A549 (cell line): ENCODE results near the gene SAMD7.

ENCODE experiments used
- BHLHE40 ChIP-seq: IDR thresholded peaks from 2 replicates; pipeline ENCODE4 v1.6.1; 2012; ENCODE audit warnings: low read depth, low read length, inconsistent platforms
- CEBPB ChIP-seq, 2 experiments: fragments of >200 bp in 1 of 2; sonication (Bioruptor Twin) in 1 of 2; formaldehyde crosslinking in 1 of 2; IDR thresholded peaks; 2 replicates each; pipeline ENCODE4 v1.6.1; 2012 to 2016
- MAFK ChIP-seq: fragments of 450-650 bp; IDR thresholded peaks from 2 replicates; pipeline ENCODE4 v1.6.1; 2014; ENCODE audit not compliant: partially characterized antibody
- POLR2A ChIP-seq: IDR thresholded peaks from 2 replicates; pipeline ENCODE4 v1.6.1; 2012; ENCODE audit warnings: mild to moderate bottlenecking, low read length
- POLR2AphosphoS2 ChIP-seq: conservative IDR thresholded peaks from 2 replicates; pipeline ENCODE4 v1.6.1; 2012; ENCODE audit warnings: low read length, improper control_type of control experiment, inconsistent platforms
- RAD21 ChIP-seq, 2 experiments: fragments of >200 bp in 1 of 2; sonication (Bioruptor Twin) in 1 of 2; formaldehyde crosslinking in 1 of 2; IDR thresholded peaks in 1 of 2; conservative IDR thresholded peaks in 1 of 2; 2 replicates in 1 of 2; 3 replicates in 1 of 2; pipeline ENCODE4 v1.6.1; 2012 to 2018; ENCODE audit warnings: inconsistent platforms in 1 of 2
- REST ChIP-seq: fragments of 200-600 bp; sonication (generic); IDR thresholded peaks from 2 replicates; pipeline ENCODE4 v1.6.1; 2016; ENCODE audit warnings: antibody characterized with exemption, mild to moderate bottlenecking, moderate library complexity
- TF ChIP-seq, protein P1 (sequence below): IDR thresholded peaks from 2 replicates; pipeline ENCODE4 v1.6.1; 2012
- TF ChIP-seq, protein P2 (sequence below): fragments of >200 bp; sonication (Bioruptor Twin); formaldehyde crosslinking; IDR thresholded peaks from 3 replicates; pipeline ENCODE4 v1.5.1; 2016
- TF ChIP-seq, protein P3 (sequence below): fragments of 450-650 bp; IDR thresholded peaks from 2 replicates; pipeline ENCODE4 v1.6.1; 2014; ENCODE audit warnings: antibody characterized with exemption
- TF ChIP-seq, protein P4 (sequence below): IDR thresholded peaks from 2 replicates; pipeline ENCODE4 v1.6.1; 2012

- TF ChIP-seq, protein P1, sequence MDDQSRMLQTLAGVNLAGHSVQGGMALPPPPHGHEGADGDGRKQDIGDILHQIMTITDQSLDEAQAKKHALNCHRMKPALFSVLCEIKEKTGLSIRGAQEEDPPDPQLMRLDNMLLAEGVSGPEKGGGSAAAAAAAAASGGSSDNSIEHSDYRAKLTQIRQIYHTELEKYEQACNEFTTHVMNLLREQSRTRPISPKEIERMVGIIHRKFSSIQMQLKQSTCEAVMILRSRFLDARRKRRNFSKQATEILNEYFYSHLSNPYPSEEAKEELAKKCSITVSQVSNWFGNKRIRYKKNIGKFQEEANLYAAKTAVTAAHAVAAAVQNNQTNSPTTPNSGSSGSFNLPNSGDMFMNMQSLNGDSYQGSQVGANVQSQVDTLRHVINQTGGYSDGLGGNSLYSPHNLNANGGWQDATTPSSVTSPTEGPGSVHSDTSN = no peak
- TF ChIP-seq CEBPB (IDR thresholded peaks at IDR 0.05) (no peak), REST (no peak), MAFK (no peak), POLR2A (no peak), BHLHE40 (no peak), POLR2AphosphoS2 (no peak), RAD21 (conservative IDR thresholded peaks at IDR 0.05 in 1 of 2, IDR thresholded peaks at IDR 0.05 in 1 of 2) (no peak)
- TF ChIP-seq, protein P2, sequence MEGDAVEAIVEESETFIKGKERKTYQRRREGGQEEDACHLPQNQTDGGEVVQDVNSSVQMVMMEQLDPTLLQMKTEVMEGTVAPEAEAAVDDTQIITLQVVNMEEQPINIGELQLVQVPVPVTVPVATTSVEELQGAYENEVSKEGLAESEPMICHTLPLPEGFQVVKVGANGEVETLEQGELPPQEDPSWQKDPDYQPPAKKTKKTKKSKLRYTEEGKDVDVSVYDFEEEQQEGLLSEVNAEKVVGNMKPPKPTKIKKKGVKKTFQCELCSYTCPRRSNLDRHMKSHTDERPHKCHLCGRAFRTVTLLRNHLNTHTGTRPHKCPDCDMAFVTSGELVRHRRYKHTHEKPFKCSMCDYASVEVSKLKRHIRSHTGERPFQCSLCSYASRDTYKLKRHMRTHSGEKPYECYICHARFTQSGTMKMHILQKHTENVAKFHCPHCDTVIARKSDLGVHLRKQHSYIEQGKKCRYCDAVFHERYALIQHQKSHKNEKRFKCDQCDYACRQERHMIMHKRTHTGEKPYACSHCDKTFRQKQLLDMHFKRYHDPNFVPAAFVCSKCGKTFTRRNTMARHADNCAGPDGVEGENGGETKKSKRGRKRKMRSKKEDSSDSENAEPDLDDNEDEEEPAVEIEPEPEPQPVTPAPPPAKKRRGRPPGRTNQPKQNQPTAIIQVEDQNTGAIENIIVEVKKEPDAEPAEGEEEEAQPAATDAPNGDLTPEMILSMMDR = no peak
- TF ChIP-seq, protein P3, sequence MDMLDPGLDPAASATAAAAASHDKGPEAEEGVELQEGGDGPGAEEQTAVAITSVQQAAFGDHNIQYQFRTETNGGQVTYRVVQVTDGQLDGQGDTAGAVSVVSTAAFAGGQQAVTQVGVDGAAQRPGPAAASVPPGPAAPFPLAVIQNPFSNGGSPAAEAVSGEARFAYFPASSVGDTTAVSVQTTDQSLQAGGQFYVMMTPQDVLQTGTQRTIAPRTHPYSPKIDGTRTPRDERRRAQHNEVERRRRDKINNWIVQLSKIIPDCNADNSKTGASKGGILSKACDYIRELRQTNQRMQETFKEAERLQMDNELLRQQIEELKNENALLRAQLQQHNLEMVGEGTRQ = no peak
- TF ChIP-seq, protein P4, sequence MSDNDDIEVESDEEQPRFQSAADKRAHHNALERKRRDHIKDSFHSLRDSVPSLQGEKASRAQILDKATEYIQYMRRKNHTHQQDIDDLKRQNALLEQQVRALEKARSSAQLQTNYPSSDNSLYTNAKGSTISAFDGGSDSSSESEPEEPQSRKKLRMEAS = no peak
Observed at GRCh38 chr3:169969174-169970095, 58.1 kb downstream of the SAMD7 start.
